ENCODE results near the gene GCDH. TPM values are rescaled to one million over a fixed set of nuclear protein-coding genes. Genes with fewer than 3 reads are reported as not detected.
"Not testable (repeated sequence)": the region's sequence is repeated elsewhere in the genome, so short reads cannot be mapped to it uniquely, and the experiment has no call there.

Gene GCDH
- polyA plus RNA-seq, 2 donors = 14.3 to 21.0 TPM

DNA sequence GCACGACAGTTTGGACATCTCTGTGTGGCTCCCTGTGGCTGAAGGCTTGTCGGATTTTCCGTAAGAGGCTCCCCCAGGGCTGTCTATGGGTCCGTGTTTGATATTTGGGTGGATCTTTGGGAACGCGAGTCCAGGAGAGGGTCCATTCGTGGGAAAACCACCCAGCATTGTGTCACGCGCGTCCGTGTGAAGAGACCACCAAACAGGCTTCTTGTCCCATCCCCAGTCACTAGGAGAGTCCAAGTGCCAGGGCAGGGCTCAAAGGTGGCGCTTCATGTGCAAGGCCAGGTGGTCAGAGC lies 6.4 kb upstream of the GCDH start:
- Histone ChIP-seq H3K36me3 (ENCODE audit: control insufficient read depth in 2 of 2, insufficient read depth in 2 of 2, low read length in 1 of 2) (no peaks in the 10 kb centered on the region), H3K27ac (ENCODE audit: low read depth in 2 of 2, low read length in 1 of 2) (no peak overlapping the region), H3K4me1 (ENCODE audit: control insufficient read depth in 2 of 2, insufficient read depth in 2 of 2, low read length in 1 of 2) (peaks cover 4 to 10% of the 10 kb centered on the region in 2 donors), H3K9me3 (ENCODE audit: control insufficient read depth in 2 of 2, insufficient read depth in 1 of 2, low read depth in 1 of 2, low read length in 1 of 2) (peaks cover 0 to 14% of the 10 kb centered on the region in 2 donors), H3K4me3 (ENCODE audit: low read depth in 1 of 2, low read length in 2 of 2) (peak overlapping the region in 1 of 2 donors; percentile 30), H3K27me3 (ENCODE audit: control insufficient read depth in 1 of 2, insufficient read depth in 2 of 2, low read length in 2 of 2) (no peaks in the 10 kb centered on the region)
- whole genome bisulfite sequencing, 2 donors = 68 to 75% methylated on average over 12 of the region's 12 CpGs

GRCh38 chr19:12884926-12885748 lies 5.8 kb upstream of the GCDH start:
- Histone ChIP-seq H3K4me1 (ENCODE audit: control insufficient read depth in 2 of 2, insufficient read depth in 2 of 2, low read length in 1 of 2) (peaks cover 4 to 10% of the 10 kb centered on the region in 2 donors), H3K27me3 (ENCODE audit: control insufficient read depth in 1 of 2, insufficient read depth in 2 of 2, low read length in 2 of 2) (no peaks in the 10 kb centered on the region), H3K9me3 (ENCODE audit: control insufficient read depth in 2 of 2, insufficient read depth in 1 of 2, low read depth in 1 of 2, low read length in 1 of 2) (peaks cover 0 to 14% of the 10 kb centered on the region in 2 donors), H3K4me3 (ENCODE audit: low read depth in 1 of 2, low read length in 2 of 2) (peak overlapping the region; percentile 30 to 37), H3K36me3 (ENCODE audit: control insufficient read depth in 2 of 2, insufficient read depth in 2 of 2, low read length in 1 of 2) (no peaks in the 10 kb centered on the region), H3K27ac (ENCODE audit: low read depth in 2 of 2, low read length in 1 of 2) (peak overlapping the region in 1 of 2 donors; percentile 42)
- WGBS, 2 donors = 3% methylated on average over 61 to 73 of the region's 73 CpGs

GRCh38 chr19:12885749-12886650 lies 5.0 kb upstream of the GCDH start:
- 8% methylated on average over 43 to 53 of the region's 53 CpGs for WGBS, 2 donors

DNA sequence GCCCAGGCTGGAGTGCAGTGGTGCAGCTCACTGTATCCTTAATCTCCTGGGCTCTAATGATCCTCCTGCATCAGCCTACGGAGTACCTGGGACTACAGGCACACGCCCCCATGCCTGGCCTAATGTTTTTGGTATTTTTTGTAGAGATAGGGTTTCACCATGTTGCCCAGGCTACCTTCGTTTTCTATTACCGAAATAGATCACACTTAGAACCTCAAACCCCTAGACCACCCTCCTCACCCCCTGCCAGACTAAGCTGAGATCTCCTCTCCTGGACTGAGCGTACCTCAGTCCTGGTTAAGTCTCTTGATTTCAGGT lies 4.3 kb upstream of the GCDH start:
- Histone ChIP-seq H3K4me3 (ENCODE audit: low read depth in 1 of 2, low read length in 2 of 2) (no peak overlapping the region), H3K27ac (ENCODE audit: low read depth in 2 of 2, low read length in 1 of 2) (no peak overlapping the region), H3K4me1 (ENCODE audit: control insufficient read depth in 2 of 2, insufficient read depth in 2 of 2, low read length in 1 of 2) (peaks cover 6 to 11% of the 10 kb centered on the region in 2 donors), H3K36me3 (ENCODE audit: control insufficient read depth in 2 of 2, insufficient read depth in 2 of 2, low read length in 1 of 2) (no peaks in the 10 kb centered on the region), H3K9me3 (ENCODE audit: control insufficient read depth in 2 of 2, insufficient read depth in 1 of 2, low read depth in 1 of 2, low read length in 1 of 2) (peaks cover 0 to 14% of the 10 kb centered on the region in 2 donors), H3K27me3 (ENCODE audit: control insufficient read depth in 1 of 2, insufficient read depth in 2 of 2, low read length in 2 of 2) (no peaks in the 10 kb centered on the region)
- WGBS, 2 donors = 79 to 80% methylated on average over 5 of the region's 5 CpGs

More at GRCh38 chr19:12885749-12886650, 5.0 kb upstream of the GCDH start:
- peaks cover 4 to 9% of the 10 kb centered on the region in 2 donors for H3K4me1 ChIP-seq (ENCODE audit: control insufficient read depth in 2 of 2, insufficient read depth in 2 of 2, low read length in 1 of 2)
- H3K27ac ChIP-seq (ENCODE audit: low read depth in 2 of 2, low read length in 1 of 2) = peak overlapping the region in 1 of 2 donors; percentile 42
- H3K27me3 ChIP-seq (ENCODE audit: control insufficient read depth in 1 of 2, insufficient read depth in 2 of 2, low read length in 2 of 2) = no peaks in the 10 kb centered on the region
- H3K9me3 ChIP-seq (ENCODE audit: control insufficient read depth in 2 of 2, insufficient read depth in 1 of 2, low read depth in 1 of 2, low read length in 1 of 2) = peaks cover 0 to 14% of the 10 kb centered on the region in 2 donors
- no peaks in the 10 kb centered on the region for H3K36me3 ChIP-seq (ENCODE audit: control insufficient read depth in 2 of 2, insufficient read depth in 2 of 2, low read length in 1 of 2)
- peak overlapping the region; percentile 30 to 37 for H3K4me3 ChIP-seq (ENCODE audit: low read depth in 1 of 2, low read length in 2 of 2)

GRCh38 chr19:12886969-12887747 lies 3.8 kb upstream of the GCDH start, which contains the start of gene KLF1:
Gene KLF1 (minus strand): TSS chr19:12887201. CDS start chr19:12887140, 61 bp downstream.
- H3K36me3 ChIP-seq (ENCODE audit: control insufficient read depth in 2 of 2, insufficient read depth in 2 of 2, low read length in 1 of 2) = no peaks in the 10 kb centered on the region
- WGBS, 2 donors = 75% methylated on average over 17 of the region's 17 CpGs
- H3K27ac ChIP-seq (ENCODE audit: low read depth in 2 of 2, low read length in 1 of 2) = no peak within 1 kb of the TSS
- peak within 1 kb of the TSS in 1 of 2 donors; percentile 37 for H3K4me3 ChIP-seq (ENCODE audit: low read depth in 1 of 2, low read length in 2 of 2)
- no peaks in the 10 kb centered on the region for H3K27me3 ChIP-seq (ENCODE audit: control insufficient read depth in 1 of 2, insufficient read depth in 2 of 2, low read length in 2 of 2)
- H3K4me1 ChIP-seq (ENCODE audit: control insufficient read depth in 2 of 2, insufficient read depth in 2 of 2, low read length in 1 of 2) = peaks cover 6 to 16% of the 10 kb centered on the region in 2 donors
- peaks cover 0 to 14% of the 10 kb centered on the region in 2 donors for H3K9me3 ChIP-seq (ENCODE audit: control insufficient read depth in 2 of 2, insufficient read depth in 1 of 2, low read depth in 1 of 2, low read length in 1 of 2)

DNA sequence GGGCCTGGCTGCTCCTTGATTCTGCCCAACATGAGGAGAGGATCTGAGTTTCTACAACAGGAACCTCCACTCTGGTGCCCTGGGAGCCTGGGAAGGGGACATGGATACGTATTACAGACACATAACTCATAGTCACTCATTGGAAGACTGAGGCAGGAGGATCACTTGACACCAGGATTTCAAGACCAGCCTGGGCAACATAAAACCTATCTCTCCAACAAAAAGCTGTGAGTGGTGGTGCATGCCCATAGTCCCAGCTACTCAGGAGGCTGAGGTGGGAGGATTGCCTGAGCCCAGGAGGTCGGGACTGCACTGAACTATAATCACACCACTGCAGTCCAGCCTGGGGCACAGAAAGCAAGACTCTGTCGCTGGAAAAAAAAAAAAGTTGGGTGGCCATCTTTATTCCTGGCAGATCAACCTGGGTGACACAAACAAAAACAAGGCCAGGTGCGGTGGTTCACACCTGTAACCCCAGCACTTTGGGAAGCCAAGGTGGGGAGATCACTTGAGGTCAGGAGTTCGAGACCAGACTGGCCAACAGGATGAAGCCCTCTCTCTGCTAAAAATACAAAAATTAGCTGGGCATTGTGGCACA lies 2.9 kb upstream of the GCDH start:
- Histone ChIP-seq H3K4me3 (ENCODE audit: low read depth in 1 of 2, low read length in 2 of 2) (no peak overlapping the region), H3K9me3 (ENCODE audit: control insufficient read depth in 2 of 2, insufficient read depth in 1 of 2, low read depth in 1 of 2, low read length in 1 of 2) (peaks cover 0 to 14% of the 10 kb centered on the region in 2 donors), H3K27ac (ENCODE audit: low read depth in 2 of 2, low read length in 1 of 2) (no peak overlapping the region), H3K4me1 (ENCODE audit: control insufficient read depth in 2 of 2, insufficient read depth in 2 of 2, low read length in 1 of 2) (peaks cover 6 to 16% of the 10 kb centered on the region in 2 donors), H3K36me3 (ENCODE audit: control insufficient read depth in 2 of 2, insufficient read depth in 2 of 2, low read length in 1 of 2) (peaks cover 0 to under 1% of the 10 kb centered on the region in 2 donors), H3K27me3 (ENCODE audit: control insufficient read depth in 1 of 2, insufficient read depth in 2 of 2, low read length in 2 of 2) (no peaks in the 10 kb centered on the region)
- 74 to 78% methylated on average over 5 of the region's 5 CpGs for WGBS, 2 donors

DNA sequence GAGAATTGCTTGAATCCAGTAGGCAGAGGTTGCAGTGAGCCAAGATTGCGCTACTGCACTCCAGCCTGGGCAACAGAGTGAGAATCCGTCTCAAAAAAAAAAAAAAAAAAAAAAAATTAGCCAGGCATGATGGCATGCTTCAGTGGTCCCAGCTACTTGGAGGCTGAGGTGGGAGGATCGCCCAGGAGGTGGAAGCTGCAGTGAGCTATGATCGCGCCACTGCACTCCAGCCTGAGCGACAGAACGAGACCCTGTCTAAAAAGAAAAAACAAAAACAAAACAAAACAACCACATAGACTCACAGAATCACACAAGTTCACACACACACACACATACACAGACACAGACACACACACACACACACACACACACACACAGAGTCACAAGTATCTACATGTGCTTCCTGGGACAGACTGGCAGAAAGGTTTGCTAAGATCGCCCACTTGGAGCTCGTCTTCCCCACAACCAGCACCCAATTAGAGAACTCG lies 617 bp upstream of the GCDH start:
- peak overlapping the region; percentile 70 to 83 for H3K27ac ChIP-seq (ENCODE audit: low read depth in 2 of 2, low read length in 1 of 2)
- not testable (repeated sequence) for H3K36me3 ChIP-seq (ENCODE audit: control insufficient read depth in 2 of 2, insufficient read depth in 2 of 2, low read length in 1 of 2); H3K27me3 ChIP-seq (ENCODE audit: control insufficient read depth in 1 of 2, insufficient read depth in 2 of 2, low read length in 2 of 2); H3K9me3 ChIP-seq (ENCODE audit: control insufficient read depth in 2 of 2, insufficient read depth in 1 of 2, low read depth in 1 of 2, low read length in 1 of 2)
- peak overlapping the region in 1 of 2 donors; percentile 4 for H3K4me3 ChIP-seq (ENCODE audit: low read depth in 1 of 2, low read length in 2 of 2)
- H3K4me1 ChIP-seq (ENCODE audit: control insufficient read depth in 2 of 2, insufficient read depth in 2 of 2, low read length in 1 of 2) = peaks cover 4 to 11% of the 10 kb centered on the region in 2 donors
- WGBS, 2 donors = 30 to 31% methylated on average over 10 of the region's 10 CpGs

- Histone ChIP-seq H3K27ac (ENCODE audit: low read depth in 2 of 2, low read length in 1 of 2) (peak overlapping the region in 1 of 2 donors; percentile 90), H3K9me3 (ENCODE audit: control insufficient read depth in 2 of 2, insufficient read depth in 1 of 2, low read depth in 1 of 2, low read length in 1 of 2) (no peaks in the 10 kb centered on the region), H3K4me1 (ENCODE audit: control insufficient read depth in 2 of 2, insufficient read depth in 2 of 2, low read length in 1 of 2) (peaks cover 2 to 11% of the 10 kb centered on the region in 2 donors), H3K27me3 (ENCODE audit: control insufficient read depth in 1 of 2, insufficient read depth in 2 of 2, low read length in 2 of 2) (no peaks in the 10 kb centered on the region), H3K36me3 (ENCODE audit: control insufficient read depth in 2 of 2, insufficient read depth in 2 of 2, low read length in 1 of 2) (peaks cover 4 to 18% of the 10 kb centered on the region in 2 donors), H3K4me3 (ENCODE audit: low read depth in 1 of 2, low read length in 2 of 2) (peak overlapping the region; percentile 83 to 94)
- whole genome bisulfite sequencing, 2 donors = 4 to 9% methylated on average over 26 of the region's 26 CpGs
These were observed 627 bp downstream of the GCDH start for GRCh38 chr19:12891553-12892021.
